Activated T-helper 2 cell treated with anti-CD3 and anti-CD28 coated beads, Interferon-gamma antibody, Interleukin-2, Interleukin-4, amounts not matched to agents 10 μg/mL and 5 μg/mL and 100 μg/mL, durations not matched to agents 14 hours and 24 hours and 36 hours (primary cell): ENCODE data around the gene BANF2. TPM values are rescaled to one million over a fixed set of nuclear protein-coding genes. Genes with fewer than 3 reads are reported as not detected.
"Not testable (repeated sequence)": the region's sequence is repeated elsewhere in the genome, so short reads cannot be mapped to it uniquely, and the experiment has no call there.

Source experiments
- DNase-seq: peaks from one replicate; pipeline ENCODE4 v3.0.0; 2021; ENCODE audit warnings: low spot score
- H3K27ac Mint-ChIP-seq: one replicate; pipeline ENCODE4 v1.8.0; 2021; ENCODE audit warnings: mixed read lengths
- H3K27me3 Mint-ChIP-seq: one replicate; pipeline ENCODE4 v1.8.0; 2021; ENCODE audit warnings: low read depth, mixed read lengths
- H3K36me3 Mint-ChIP-seq: one replicate; pipeline ENCODE4 v1.8.0; 2021; ENCODE audit warnings: low read depth, mixed read lengths
- H3K4me1 Mint-ChIP-seq: one replicate; pipeline ENCODE4 v1.8.0; 2021; ENCODE audit warnings: low read depth, mixed read lengths
- H3K4me3 Mint-ChIP-seq: one replicate; pipeline ENCODE4 v1.8.0; 2021; ENCODE audit warnings: low read depth, mild to moderate bottlenecking, moderate library complexity, mixed read lengths
- H3K9me3 Mint-ChIP-seq: one replicate; pipeline ENCODE4 v1.8.0; 2021; ENCODE audit warnings: mixed read lengths
- intact Hi-C: fragments of 100-400 bp; cut with micrococcal nuclease; formaldehyde crosslinking; loops from one replicate; pipeline ENCODE4 v1.15.1; 2023
- total RNA-seq: library from RNA; stranded (reverse); gene quantifications from 2 replicates; pipeline ENCODE4 v1.2.3, GENCODE V29; 2022

Gene BANF2
- total RNA-seq, 1 donor from 2014 or later: not detected

DNA sequence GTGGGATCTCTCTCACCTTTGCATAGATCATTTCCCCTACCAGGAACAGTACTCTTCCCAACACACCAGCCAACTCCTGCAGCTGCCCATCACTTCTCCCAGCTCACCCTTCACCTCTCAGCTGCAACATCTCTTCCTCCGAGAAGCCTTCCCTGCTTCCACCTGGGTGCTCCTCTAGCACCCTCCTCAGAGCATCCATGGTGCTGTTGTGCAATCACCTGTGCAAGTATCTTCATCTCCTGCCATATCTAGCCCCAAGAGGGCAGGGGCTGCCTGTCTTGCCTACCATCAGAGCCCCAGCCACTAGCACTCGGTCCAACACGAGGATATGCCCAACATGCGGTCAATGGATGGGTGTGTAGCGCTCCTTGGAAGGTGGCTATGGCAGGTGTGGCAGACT, 75.8 kb downstream of the BANF2 start:
- Mint-ChIP-seq H3K27me3 (peaks cover 3% of the 10 kb centered on the region), H3K4me3 (no peak overlapping the region), H3K36me3 (no peaks in the 10 kb centered on the region), H3K27ac (no peak overlapping the region), H3K9me3 (no peaks in the 10 kb centered on the region), H3K4me1 (no peaks in the 10 kb centered on the region)
- intact Hi-C loops: no loop called here
- no peak for DNase-seq

GRCh38 chr20:17776551-17776950, 76.8 kb downstream of the BANF2 start:
- intact Hi-C loops: no loop called here
- no peaks in the 10 kb centered on the region for H3K36me3 Mint-ChIP-seq
- H3K27ac Mint-ChIP-seq: no peak overlapping the region
- no peaks in the 10 kb centered on the region for H3K9me3 Mint-ChIP-seq
- peaks cover 3% of the 10 kb centered on the region for H3K27me3 Mint-ChIP-seq
- H3K4me3 Mint-ChIP-seq: no peak overlapping the region
- no peak for DNase-seq
- H3K4me1 Mint-ChIP-seq: no peaks in the 10 kb centered on the region

DNA sequence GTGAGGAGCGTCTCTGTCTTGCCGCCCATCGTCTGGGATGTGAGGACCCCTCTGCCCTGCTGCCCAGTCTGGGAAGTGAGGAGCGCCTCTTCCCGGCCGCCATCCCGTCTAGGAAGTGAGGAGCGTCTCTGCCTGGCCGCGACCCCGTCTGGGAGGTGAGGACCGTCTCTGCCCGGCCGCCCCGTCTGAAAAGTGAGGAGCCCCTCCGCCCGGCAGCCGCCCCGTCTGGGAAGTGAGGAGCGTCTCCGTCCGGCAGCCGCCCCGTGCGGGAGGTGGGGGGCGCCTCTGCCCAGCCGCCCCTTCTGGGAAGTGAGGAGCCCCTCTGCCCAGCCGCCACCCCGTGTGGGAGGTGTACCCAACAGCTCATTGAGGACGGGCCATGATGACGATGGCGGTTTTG, 79.2 kb downstream of the BANF2 start:
- H3K27me3 Mint-ChIP-seq, DNase-seq, H3K4me1 Mint-ChIP-seq, H3K27ac Mint-ChIP-seq, H3K9me3 Mint-ChIP-seq, H3K4me3 Mint-ChIP-seq, H3K36me3 Mint-ChIP-seq, intact Hi-C loops: not testable (repeated sequence)

GRCh38 chr20:17782768-17783167, 83.0 kb downstream of the BANF2 start:
- no peak for DNase-seq
- H3K27ac Mint-ChIP-seq: no peak overlapping the region
- H3K4me1 Mint-ChIP-seq: no peaks in the 10 kb centered on the region
- intact Hi-C loops: no loop called here
- H3K36me3 Mint-ChIP-seq: no peaks in the 10 kb centered on the region
- no peaks in the 10 kb centered on the region for H3K27me3 Mint-ChIP-seq
- H3K9me3 Mint-ChIP-seq: no peaks in the 10 kb centered on the region
- no peak overlapping the region for H3K4me3 Mint-ChIP-seq

GRCh38 chr20:17783671-17784070, 83.9 kb downstream of the BANF2 start:
- H3K4me3 Mint-ChIP-seq: no peak overlapping the region
- DNase-seq: no peak
- no peaks in the 10 kb centered on the region for H3K9me3 Mint-ChIP-seq
- intact Hi-C loops: no loop called here
- peaks cover under 1% of the 10 kb centered on the region for H3K27me3 Mint-ChIP-seq
- H3K4me1 Mint-ChIP-seq: no peaks in the 10 kb centered on the region
- H3K36me3 Mint-ChIP-seq: no peaks in the 10 kb centered on the region
- no peak overlapping the region for H3K27ac Mint-ChIP-seq

DNA sequence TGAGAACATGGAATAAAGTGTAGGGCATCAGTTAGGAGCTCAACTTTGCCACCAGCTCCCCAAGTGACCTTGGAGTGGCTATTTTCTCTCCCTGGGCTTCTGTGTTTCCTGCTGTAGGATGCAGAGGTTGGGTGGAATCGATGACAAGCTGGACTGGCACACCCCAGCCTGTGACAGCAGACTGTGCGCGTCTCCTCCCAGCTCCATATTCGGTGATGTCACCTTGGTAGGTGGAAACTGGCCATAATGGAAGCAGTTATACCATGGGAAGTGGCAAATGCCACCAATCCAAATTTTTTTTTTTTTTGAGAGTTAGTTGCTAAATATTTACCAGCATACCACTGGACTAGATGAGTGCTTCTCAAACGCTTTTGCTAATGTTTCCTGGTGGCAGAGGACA, 85.2 kb downstream of the BANF2 start:
- no peaks in the 10 kb centered on the region for H3K9me3 Mint-ChIP-seq

More for the DNA sequence above, 85.2 kb downstream of the BANF2 start:
- Mint-ChIP-seq H3K36me3 (no peaks in the 10 kb centered on the region), H3K4me1 (no peaks in the 10 kb centered on the region), H3K27ac (no peak overlapping the region), H3K4me3 (no peak overlapping the region), H3K27me3 (peaks cover 2% of the 10 kb centered on the region)
- DNase-seq: no peak
- intact Hi-C loops: no loop called here

Other genes starting within 250 kb of the BANF2 start
- gene BFSP1, start 168.6 kb upstream of the BANF2 start, total RNA-seq: 0.51 and 0.82 TPM in 2 replicates
- 61.2 and 64.3 TPM in 2 replicates for gene DSTN, start 129.9 kb upstream of the BANF2 start, total RNA-seq
- gene RRBP1, start 17.7 kb upstream of the BANF2 start, total RNA-seq: 73.1 and 73.6 TPM in 2 replicates